Cardiac muscle cell (in vitro differentiated cells and primary cell): ENCODE data around the gene TNFSF9. TPM values are rescaled to one million over a fixed set of nuclear protein-coding genes. Genes with fewer than 3 reads are reported as not detected.

Experiments used
- DNase-seq, 2 donors: peaks; one replicate each; pipeline versions ENCODE4 v3.0.0 to v3.0.0-alpha.2; 2010 to 2017; ENCODE audit warnings: low read depth in 1 of 2, low spot score in 1 of 2
- H3K27ac ChIP-seq: fragments of 200-600 bp; sonication (generic); 2 replicates; pipeline ENCODE4 v1.5.1; 2016
- H3K27me3 ChIP-seq: fragments of 200-600 bp; sonication (generic); 2 replicates; pipeline ENCODE4 v1.6.0; 2016; ENCODE audit warnings: control low read depth
- H3K36me3 ChIP-seq: fragments of 200-600 bp; sonication (generic); 2 replicates; pipeline ENCODE4 v1.5.1; 2016; ENCODE audit warnings: control low read depth
- H3K4me1 ChIP-seq: fragments of 200-600 bp; sonication (generic); 2 replicates; pipeline ENCODE4 v1.8.1; 2017; ENCODE audit warnings: low read depth, mild to moderate bottlenecking, mixed run types
- H3K4me3 ChIP-seq: fragments of 200-600 bp; sonication (generic); 2 replicates; pipeline ENCODE4 v1.5.1; 2016; ENCODE audit warnings: mild to moderate bottlenecking
- H3K9me3 ChIP-seq: fragments of 200-600 bp; sonication (generic); 2 replicates; pipeline ENCODE4 v1.5.1; 2017; ENCODE audit warnings: low read depth, mild to moderate bottlenecking, control low read depth
- CTCF ChIP-seq: IDR thresholded peaks from 2 replicates; pipeline ENCODE4 v1.5.1; 2012; ENCODE audit warnings: low read depth, mild to moderate bottlenecking, low read length
- polyA plus RNA-seq: library from polyadenylated mRNA; unstranded; fragments of >200 nt; fragmentation: Nextera tagmentation; extraction: Ambion mirVana; gene quantifications from 2 replicates; pipeline ENCODE4 v1.2.1, GENCODE V29; 2016
- total RNA-seq: library from RNA; depleted of rRNA; stranded (reverse); fragments of >200 nt; gene quantifications from 2 replicates; pipeline ENCODE4 v1.2.3, GENCODE V29; 2016

The TNFSF9 gene
- total and polyA plus RNA-seq, 2 experiments from 2014 or later, result 1.3 to 1.5 TPM

GRCh38 chr19:6532244-6532999 lies 1.6 kb downstream of the TNFSF9 start:
- DNase-seq, result no peak
- peaks cover 5% of the 10 kb centered on the region for H3K4me1 ChIP-seq
- H3K36me3 ChIP-seq, result no peaks in the 10 kb centered on the region
- no peak overlapping the region for H3K4me3 ChIP-seq
- no peaks in the 10 kb centered on the region for H3K9me3 ChIP-seq
- no peak overlapping the region for H3K27ac ChIP-seq
- H3K27me3 ChIP-seq, result peaks cover 46% of the 10 kb centered on the region
- TF ChIP-seq CTCF, result no peak

- Histone ChIP-seq H3K27me3 (peaks cover 46% of the 10 kb centered on the region), H3K9me3 (no peaks in the 10 kb centered on the region), H3K27ac (no peak overlapping the region), H3K4me1 (peaks cover 5% of the 10 kb centered on the region), H3K4me3 (no peak overlapping the region), H3K36me3 (no peaks in the 10 kb centered on the region)
- no peak for TF ChIP-seq CTCF
- no peak for DNase-seq
Measured at GRCh38 chr19:6533000-6533328, 2.1 kb downstream of the TNFSF9 start.

- Histone ChIP-seq H3K27ac (no peak overlapping the region), H3K9me3 (no peaks in the 10 kb centered on the region), H3K27me3 (peaks cover 46% of the 10 kb centered on the region), H3K4me1 (peaks cover 5% of the 10 kb centered on the region), H3K36me3 (no peaks in the 10 kb centered on the region), H3K4me3 (no peak overlapping the region)
- TF ChIP-seq CTCF, result no peak
- no peak for DNase-seq
Measured at GRCh38 chr19:6533746-6534418, 3.1 kb downstream of the TNFSF9 start.

GRCh38 chr19:6534451-6535093 lies 3.7 kb downstream of the TNFSF9 start:
- Histone ChIP-seq H3K4me3 (no peak overlapping the region), H3K27me3 (peaks cover 46% of the 10 kb centered on the region)

More at GRCh38 chr19:6534451-6535093, 3.7 kb downstream of the TNFSF9 start:
- peak in 1 of 2 donors; percentile 30 for DNase-seq
- peaks cover 5% of the 10 kb centered on the region for H3K4me1 ChIP-seq
- no peaks in the 10 kb centered on the region for H3K9me3 ChIP-seq
- no peak for TF ChIP-seq CTCF
- no peaks in the 10 kb centered on the region for H3K36me3 ChIP-seq
- H3K27ac ChIP-seq, result no peak overlapping the region
